Body of pancreas (tissue), 4 donors: ENCODE data around the gene CSF2. TPM values are rescaled to one million over a fixed set of nuclear protein-coding genes. Genes with fewer than 3 reads are reported as not detected.

Source experiments
- ATAC-seq: fragments of 150-250 bp; one replicate; pipeline ENCODE4 v1.9.1; 2016
- DNase-seq, 4 donors: peaks; one replicate each; pipeline ENCODE4 v3.0.0-alpha.2; 2019
- H3K27ac ChIP-seq, 4 donors: fragments of 200-600 bp; sonication (generic); 1 replicate in 3 of 4; 2 replicates in 1 of 4; pipeline versions ENCODE4 v1.5.1 to v1.6.1; 2016 to 2019; ENCODE audit warnings: mild to moderate bottlenecking in 1 of 4, mixed read lengths in 1 of 4, moderate library complexity in 1 of 4
- H3K27me3 ChIP-seq, 2 donors: fragments of 200-600 bp; sonication (generic); one replicate each; pipeline ENCODE4 v1.6.0; 2016; ENCODE audit warnings: mild to moderate bottlenecking in 1 of 2
- H3K36me3 ChIP-seq, 2 donors: fragments of 200-600 bp; sonication (generic); replicated peaks in 1 of 2; 2 replicates each; pipeline ENCODE4 v1.5.1; 2016; ENCODE audit warnings: low read depth in 2 of 2; ENCODE audit not compliant: insufficient read depth in 1 of 2
- H3K4me1 ChIP-seq: fragments of 200-600 bp; sonication (generic); one replicate; pipeline ENCODE4 v1.6.0; 2016
- H3K4me3 ChIP-seq, 2 donors: fragments of 200-600 bp; sonication (generic); 1 replicate in 1 of 2; 2 replicates in 1 of 2; pipeline ENCODE4 v1.5.1; 2016 to 2019
- H3K9me3 ChIP-seq, 3 donors: fragments of 200-600 bp; sonication (generic); 1 replicate in 2 of 3; 2 replicates in 1 of 3; pipeline ENCODE4 v1.5.1; 2016
- POLR2A ChIP-seq, 3 donors: fragments of 450-650 bp; IDR thresholded peaks; one replicate each; pipeline ENCODE4 v1.6.1; 2016; ENCODE audit warnings: antibody characterized with exemption in 3 of 3, mild to moderate bottlenecking in 2 of 3
- WGBS, 2 donors: methylation state at CpG; one replicate each; pipeline ENCODE4 v1.1.5; 2017; 5-methylcytosine and 5-hydroxymethylcytosine counted together
- intact Hi-C: fragments of 100-400 bp; cut with DNase I; formaldehyde crosslinking; loops from one replicate; pipeline ENCODE4 v1.15.1; 2023
- total RNA-seq, 2 donors: library from RNA; depleted of rRNA; stranded (reverse); fragments of >200 nt; gene quantifications; one replicate each; pipeline ENCODE4 v1.1.0, GENCODE V29; 2016
- TF ChIP-seq, protein P1 (sequence below), 7 experiments: fragments of 450-650 bp in 4 of 7; fragments of 200-600 bp in 3 of 7; sonication (generic) in 3 of 7; IDR thresholded peaks; one replicate each; pipeline ENCODE4 v1.5.1; 2016 to 2019; ENCODE audit warnings: antibody characterized with exemption in 7 of 7

The CSF2 gene
- total RNA-seq, 2 donors from 2014 or later: not detected

DNA sequence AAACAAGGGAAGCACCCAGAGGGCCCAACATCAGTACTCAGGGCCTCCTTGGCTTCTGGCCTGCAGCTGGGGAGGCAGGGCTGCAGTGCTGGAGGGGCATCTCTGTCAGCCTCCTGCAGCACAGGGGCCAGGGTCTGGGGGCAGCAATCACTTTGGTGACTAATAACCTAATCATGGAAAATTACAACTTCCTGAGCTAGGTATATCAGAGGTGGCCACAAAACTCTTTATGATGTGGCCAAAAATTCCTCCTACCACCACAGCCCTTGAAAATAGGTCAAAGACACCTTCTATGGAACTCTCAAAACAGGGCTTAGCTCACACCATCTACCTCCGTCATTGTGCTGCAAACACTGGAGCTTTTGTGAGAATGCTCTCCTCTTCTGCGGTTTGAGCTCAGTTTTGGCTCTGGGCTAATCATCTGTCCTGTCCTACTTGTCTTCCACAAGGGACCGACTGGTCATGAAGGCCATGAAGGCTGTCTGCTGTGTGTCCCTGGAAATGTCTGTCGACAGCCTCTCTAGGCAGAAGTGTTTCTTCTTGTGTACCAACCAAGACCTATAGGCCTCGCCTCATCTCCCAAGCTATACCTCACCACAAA lies 28.6 kb downstream of the CSF2 start:
- Histone ChIP-seq H3K4me3 (no peak overlapping the region), H3K4me1 (peaks cover 15% of the 10 kb centered on the region), H3K27me3 (no peaks in the 10 kb centered on the region), H3K27ac (peak overlapping the region in 1 of 4 donors; percentile 62), H3K9me3 (no peaks in the 10 kb centered on the region), H3K36me3 (no peaks in the 10 kb centered on the region)
- intact Hi-C loops: no loop called here
- no peak for ATAC-seq
- 76 to 87% methylated on average over 5 of the region's 5 CpGs for WGBS, 2 donors
- TF ChIP-seq, protein P1, sequence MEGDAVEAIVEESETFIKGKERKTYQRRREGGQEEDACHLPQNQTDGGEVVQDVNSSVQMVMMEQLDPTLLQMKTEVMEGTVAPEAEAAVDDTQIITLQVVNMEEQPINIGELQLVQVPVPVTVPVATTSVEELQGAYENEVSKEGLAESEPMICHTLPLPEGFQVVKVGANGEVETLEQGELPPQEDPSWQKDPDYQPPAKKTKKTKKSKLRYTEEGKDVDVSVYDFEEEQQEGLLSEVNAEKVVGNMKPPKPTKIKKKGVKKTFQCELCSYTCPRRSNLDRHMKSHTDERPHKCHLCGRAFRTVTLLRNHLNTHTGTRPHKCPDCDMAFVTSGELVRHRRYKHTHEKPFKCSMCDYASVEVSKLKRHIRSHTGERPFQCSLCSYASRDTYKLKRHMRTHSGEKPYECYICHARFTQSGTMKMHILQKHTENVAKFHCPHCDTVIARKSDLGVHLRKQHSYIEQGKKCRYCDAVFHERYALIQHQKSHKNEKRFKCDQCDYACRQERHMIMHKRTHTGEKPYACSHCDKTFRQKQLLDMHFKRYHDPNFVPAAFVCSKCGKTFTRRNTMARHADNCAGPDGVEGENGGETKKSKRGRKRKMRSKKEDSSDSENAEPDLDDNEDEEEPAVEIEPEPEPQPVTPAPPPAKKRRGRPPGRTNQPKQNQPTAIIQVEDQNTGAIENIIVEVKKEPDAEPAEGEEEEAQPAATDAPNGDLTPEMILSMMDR (IDR thresholded peaks at IDR 0.05): no peak
- TF ChIP-seq POLR2A (IDR thresholded peaks at IDR 0.05): no peak
- DNase-seq: no peak

DNA sequence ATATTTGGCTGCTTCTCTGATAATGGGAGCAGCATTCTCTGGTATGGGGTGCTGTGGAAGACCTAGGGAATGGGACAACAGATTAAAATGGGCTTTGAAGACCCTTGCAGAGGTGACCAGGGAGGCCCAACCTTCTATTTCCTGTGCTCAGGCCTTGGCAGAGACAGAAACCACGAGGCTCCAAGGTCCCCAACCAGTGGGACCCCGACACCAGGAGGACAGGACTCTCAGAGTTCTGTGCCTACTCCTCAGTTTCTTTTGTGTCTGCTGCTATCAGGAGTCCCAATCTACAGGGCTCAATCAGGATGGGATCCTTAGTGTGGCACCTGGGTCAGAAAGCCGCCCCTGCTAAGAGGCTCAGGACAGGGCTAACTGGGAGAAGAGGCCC lies 29.3 kb downstream of the CSF2 start:
- Histone ChIP-seq H3K27ac (peak overlapping the region in 2 of 4 donors; percentile 59 to 62), H3K4me3 (no peak overlapping the region), H3K36me3 (no peaks in the 10 kb centered on the region), H3K9me3 (no peaks in the 10 kb centered on the region), H3K27me3 (no peaks in the 10 kb centered on the region), H3K4me1 (peaks cover 15% of the 10 kb centered on the region)
- TF ChIP-seq, protein P1 (IDR thresholded peaks at IDR 0.05): no peak
- TF ChIP-seq POLR2A (IDR thresholded peaks at IDR 0.05): no peak
- no peak for DNase-seq
- ATAC-seq: no peak
- intact Hi-C loops: no loop called here
- 71 to 72% methylated on average over 2 to 3 of the region's 3 CpGs for WGBS, 2 donors

DNA sequence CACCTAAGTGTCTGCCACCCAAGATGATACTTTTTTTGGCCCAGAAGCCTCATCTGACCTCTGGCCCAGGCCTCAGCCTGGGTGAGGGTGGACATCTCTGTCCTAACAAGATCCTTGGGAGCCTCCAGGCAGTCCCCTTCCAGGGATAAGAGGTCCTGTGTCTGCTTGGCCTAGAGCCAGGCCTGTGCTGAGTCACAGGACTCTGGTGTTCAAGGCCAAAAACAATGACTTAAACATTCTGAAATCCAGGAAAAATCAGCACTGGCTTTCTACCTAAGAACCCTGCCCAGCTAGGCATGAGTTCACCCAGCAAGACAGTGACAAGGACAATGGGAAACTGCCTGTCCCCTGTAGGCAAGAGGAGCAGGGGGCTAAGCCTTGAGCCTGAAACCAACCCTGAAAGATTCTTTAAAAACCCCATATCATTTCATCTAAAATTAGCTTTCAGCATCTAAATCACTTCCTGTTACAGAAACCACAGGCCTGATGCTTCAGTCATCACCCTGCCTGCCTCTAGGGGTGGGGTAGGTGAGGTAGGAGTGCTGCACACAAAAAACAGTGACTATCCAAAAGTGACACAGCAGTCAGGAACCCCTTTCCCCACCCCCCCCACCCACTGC lies 29.9 kb downstream of the CSF2 start:
- H3K36me3 ChIP-seq: no peaks in the 10 kb centered on the region
- TF ChIP-seq, protein P1 (IDR thresholded peaks at IDR 0.05): no peak
- TF ChIP-seq POLR2A (IDR thresholded peaks at IDR 0.05): no peak
- peak overlapping the region in 2 of 4 donors; percentile 59 to 62 for H3K27ac ChIP-seq
- DNase-seq (peak; percentile 79 to 90 (median 84)), ATAC-seq (peak; percentile 90)
- H3K9me3 ChIP-seq: no peaks in the 10 kb centered on the region
- no peaks in the 10 kb centered on the region for H3K27me3 ChIP-seq
- intact Hi-C loops: no loop called here
- H3K4me1 ChIP-seq: peaks cover 15% of the 10 kb centered on the region
- H3K4me3 ChIP-seq: no peak overlapping the region

DNA sequence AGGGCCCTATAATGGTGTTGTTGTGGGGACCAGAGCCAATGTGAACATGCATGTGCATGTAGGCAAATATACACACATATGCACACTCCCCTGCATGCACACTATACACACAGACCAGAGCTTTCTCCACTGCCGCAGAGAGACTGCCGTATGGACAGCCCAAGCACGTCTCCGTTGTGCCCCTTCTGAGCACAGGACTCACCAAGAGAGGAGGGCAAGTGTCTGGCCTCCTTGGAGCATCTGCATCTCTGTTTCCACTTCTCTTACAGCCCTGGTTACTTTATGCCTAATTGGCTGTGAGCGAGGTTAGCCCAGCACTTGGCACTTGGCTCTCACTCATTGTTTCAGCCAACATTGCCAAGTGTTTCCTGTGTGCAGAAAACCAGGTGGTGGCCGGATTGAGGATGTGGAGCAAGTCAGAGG lies 30.4 kb downstream of the CSF2 start:
- Histone ChIP-seq H3K27me3 (no peaks in the 10 kb centered on the region), H3K4me3 (no peak overlapping the region), H3K27ac (peak overlapping the region in 1 of 4 donors; percentile 62), H3K36me3 (no peaks in the 10 kb centered on the region), H3K9me3 (no peaks in the 10 kb centered on the region), H3K4me1 (peaks cover 15% of the 10 kb centered on the region)
- TF ChIP-seq, protein P1 (IDR thresholded peaks at IDR 0.05): no peak
- TF ChIP-seq POLR2A (IDR thresholded peaks at IDR 0.05): no peak
- no peak for DNase-seq
- intact Hi-C loops: no loop called here
- no peak for ATAC-seq
- 71 to 89% methylated on average over 5 to 6 of the region's 6 CpGs for WGBS, 2 donors

DNA sequence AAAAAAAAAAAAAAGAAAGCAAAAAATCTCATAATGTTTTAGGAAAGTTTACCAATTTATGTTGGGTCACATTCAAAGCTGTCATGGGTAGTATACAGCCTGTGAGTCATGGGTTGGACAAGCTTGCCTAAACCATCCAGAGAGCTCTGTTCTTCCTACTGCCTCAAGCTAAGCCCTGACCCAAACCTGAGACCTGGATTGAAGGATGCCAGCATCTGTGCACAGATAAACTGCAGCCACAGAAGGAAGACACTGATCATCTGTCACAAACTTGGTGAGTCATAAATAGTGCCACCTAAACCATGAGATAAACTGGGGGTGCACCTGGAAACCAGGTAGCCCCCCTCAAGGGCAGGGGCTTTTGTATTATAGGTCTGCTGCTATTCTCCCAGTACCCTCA lies 31.0 kb downstream of the CSF2 start:
- H3K27me3 ChIP-seq: no peaks in the 10 kb centered on the region
- no peak overlapping the region for H3K27ac ChIP-seq
- no peaks in the 10 kb centered on the region for H3K36me3 ChIP-seq
- no peaks in the 10 kb centered on the region for H3K9me3 ChIP-seq
- no peak overlapping the region for H3K4me3 ChIP-seq
- peaks cover 15% of the 10 kb centered on the region for H3K4me1 ChIP-seq
- TF ChIP-seq, protein P1 (IDR thresholded peaks at IDR 0.05): no peak
- TF ChIP-seq POLR2A (IDR thresholded peaks at IDR 0.05): no peak
- intact Hi-C loops: no loop called here
- ATAC-seq (no peak), DNase-seq (no peak)
